A549 (cell line): ENCODE data around the gene FOXP1. TPM values are rescaled to one million over a fixed set of nuclear protein-coding genes. Genes with fewer than 3 reads are reported as not detected.

Source experiments
- ATAC-seq, 2 experiments: fragments of 200-7000 bp in 1 of 2; fragments of >200 bp in 1 of 2; cut with Nextera tagmentation in 1 of 2; cut with Tn5 transposase in 1 of 2; 3 replicates each; pipeline versions ENCODE4 v1.8.0 to v1.9.1; 2018 to 2020; ENCODE audit warnings: mild to moderate bottlenecking in 1 of 2, moderate library complexity in 1 of 2
- CTCF ChIA-PET: fragments of 300-600 bp; sonication (Branson Sonifier 250); formaldehyde crosslinking; extraction: SDS; loops from one replicate; lab custom pipeline; 2021; ENCODE audit warnings: antibody characterized with exemption, inconsistent platforms; lab: Yijun Ruan, JAX
- POLR2A ChIA-PET: fragments of 350-600 bp; formaldehyde crosslinking; extraction: SDS; loops from one replicate; lab custom pipeline; 2021; ENCODE audit warnings: antibody characterized with exemption, inconsistent platforms; lab: Yijun Ruan, JAX
- DNase-seq, 2 experiments: peaks; one replicate each; pipeline versions ENCODE4 v3.0.0 to v3.0.0-alpha.2; 2011 to 2016; ENCODE audit warnings: low read depth in 1 of 2, low spot score in 1 of 2
- FAIRE-seq: peaks from 2 replicates; lab custom pipeline; 2011; peaks lifted over from hg19 to GRCh38; lab: Jason Lieb, UNC
- H3K27ac ChIP-seq, 2 experiments: fragments of >200 bp; sonication (Bioruptor Twin); formaldehyde crosslinking; 3 replicates each; pipeline ENCODE4 v1.5.1; 2016 to 2017
- H3K4me1 ChIP-seq: fragments of >200 bp; sonication (Bioruptor Twin); formaldehyde crosslinking; 3 replicates; pipeline ENCODE4 v1.6.1; 2016
- H3K4me2 ChIP-seq: fragments of >200 bp; sonication (Bioruptor Twin); formaldehyde crosslinking; 3 replicates; pipeline ENCODE4 v1.6.1; 2016
- H3K4me3 ChIP-seq: fragments of >200 bp; sonication (Bioruptor Twin); formaldehyde crosslinking; 3 replicates; pipeline ENCODE4 v1.5.1; 2016
- H3K9me3 ChIP-seq: fragments of >200 bp; sonication (Bioruptor Twin); formaldehyde crosslinking; 3 replicates; pipeline ENCODE4 v1.6.1; 2016
- BHLHE40 ChIP-seq: IDR thresholded peaks from 2 replicates; pipeline ENCODE4 v1.6.1; 2012; ENCODE audit warnings: low read depth, low read length, inconsistent platforms
- CBX2 ChIP-seq: fragments of 200-600 bp; sonication (generic); IDR thresholded peaks from 2 replicates; pipeline ENCODE4 v1.6.1; 2016; ENCODE audit warnings: low read depth, mild to moderate bottlenecking, borderline replicate concordance
- CEBPB ChIP-seq, 2 experiments: fragments of >200 bp in 1 of 2; sonication (Bioruptor Twin) in 1 of 2; formaldehyde crosslinking in 1 of 2; IDR thresholded peaks; 2 replicates each; pipeline ENCODE4 v1.6.1; 2012 to 2016
- CHD2 ChIP-seq: fragments of 150-350 bp; IDR thresholded peaks from 2 replicates; pipeline ENCODE4 v1.6.1; 2014; ENCODE audit warnings: low read length; ENCODE audit not compliant: partially characterized antibody
- CHD4 ChIP-seq: fragments of 200-600 bp; sonication (generic); IDR thresholded peaks from 2 replicates; pipeline ENCODE4 v1.6.1; 2016; ENCODE audit warnings: antibody characterized with exemption, mild to moderate bottlenecking, borderline replicate concordance
- CTCF ChIP-seq: fragments of >200 bp; sonication (Bioruptor Twin); formaldehyde crosslinking; IDR thresholded peaks from 3 replicates; pipeline ENCODE4 v1.5.1; 2016
- EHF ChIP-seq: fragments of 250-450 bp; sonication (Bioruptor Pico); IDR thresholded peaks from 2 replicates; pipeline ENCODE4 v1.5.0; 2020; ENCODE audit warnings: mild to moderate bottlenecking
- FOXS1 ChIP-seq: fragments of 250-450 bp; sonication (Bioruptor Pico); IDR thresholded peaks from 2 replicates; pipeline ENCODE4 v1.5.0; 2020; ENCODE audit warnings: mild to moderate bottlenecking, moderate library complexity
- HDAC2 ChIP-seq: fragments of 200-600 bp; sonication (generic); IDR thresholded peaks from 2 replicates; pipeline ENCODE4 v1.6.1; 2016
- HEYL ChIP-seq: fragments of 250-450 bp; sonication (Bioruptor Pico); IDR thresholded peaks from 2 replicates; pipeline ENCODE4 v1.8.0; 2021; ENCODE audit warnings: mild to moderate bottlenecking, moderate library complexity
- HOXA7 ChIP-seq: fragments of 250-450 bp; sonication (Bioruptor Pico); IDR thresholded peaks from 2 replicates; pipeline ENCODE4 v1.5.0; 2020; ENCODE audit warnings: mild to moderate bottlenecking, moderate library complexity
- HOXB13 ChIP-seq: fragments of 250-450 bp; sonication (Bioruptor Pico); IDR thresholded peaks from 2 replicates; pipeline ENCODE4 v1.5.0; 2020; ENCODE audit warnings: low read depth, mild to moderate bottlenecking, moderate library complexity
- HOXB5 ChIP-seq: fragments of 250-450 bp; sonication (Bioruptor Pico); IDR thresholded peaks from 2 replicates; pipeline ENCODE4 v1.5.0; 2020; ENCODE audit warnings: mild to moderate bottlenecking, moderate library complexity
- JUNB ChIP-seq: fragments of >200 bp; sonication (Bioruptor Twin); formaldehyde crosslinking; IDR thresholded peaks from 2 replicates; pipeline ENCODE4 v1.6.1; 2016
- KDM1A ChIP-seq: fragments of 200-600 bp; sonication (generic); IDR thresholded peaks from 2 replicates; pipeline ENCODE4 v1.6.1; 2016; ENCODE audit warnings: low read depth, mild to moderate bottlenecking
- MAX ChIP-seq: IDR thresholded peaks from 2 replicates; pipeline ENCODE4 v1.6.1; 2012
- NFE2L2 ChIP-seq: fragments of 150-350 bp; conservative IDR thresholded peaks from 2 replicates; pipeline ENCODE4 v1.6.1; 2014; ENCODE audit warnings: low read length
- NPAS2 ChIP-seq: fragments of 250-450 bp; sonication (Bioruptor Pico); IDR thresholded peaks from 2 replicates; pipeline ENCODE4 v1.8.0; 2022; ENCODE audit warnings: mild to moderate bottlenecking, moderate library complexity, borderline replicate concordance
- POLR2A ChIP-seq: IDR thresholded peaks from 2 replicates; pipeline ENCODE4 v1.6.1; 2012; ENCODE audit warnings: mild to moderate bottlenecking, low read length
- RCOR1 ChIP-seq: fragments of 150-350 bp; IDR thresholded peaks from 2 replicates; pipeline ENCODE4 v1.6.1; 2014; ENCODE audit warnings: antibody characterized with exemption, low read length, low read depth
- TFCP2L1 ChIP-seq: fragments of 250-450 bp; sonication (Bioruptor Pico); IDR thresholded peaks from 2 replicates; pipeline ENCODE4 v1.5.0; 2021; ENCODE audit warnings: mild to moderate bottlenecking
- TP53 ChIP-seq: fragments of 250-450 bp; sonication (Bioruptor Pico); IDR thresholded peaks from 2 replicates; pipeline ENCODE4 v1.5.0; 2021; ENCODE audit warnings: mild to moderate bottlenecking, moderate library complexity
- ZFP36 ChIP-seq: fragments of 450-650 bp; IDR thresholded peaks from 2 replicates; pipeline ENCODE4 v1.6.1; 2014; ENCODE audit warnings: borderline replicate concordance; ENCODE audit not compliant: partially characterized antibody
- ZSCAN20 ChIP-seq: fragments of 250-450 bp; sonication (Bioruptor Pico); IDR thresholded peaks from 2 replicates; pipeline ENCODE4 v1.8.0; 2022; ENCODE audit warnings: mild to moderate bottlenecking, moderate library complexity
- WGBS: methylation state at CpG from one replicate; pipeline ENCODE4 v1.1.6; 2017; ENCODE audit errors: missing lambda C conversion rate; 5-methylcytosine and 5-hydroxymethylcytosine counted together
- polyA plus RNA-seq, 4 experiments: library from polyadenylated mRNA; depleted of rRNA in 3 of 4; stranded (reverse); fragments of >200 nt; fragmentation: RNase III in 1 of 4; extraction: RNeasy Plus Mini Kit Qiagen cat#74134 plus additional on column Dnase treatment in 1 of 4; gene quantifications; 2 replicates in 3 of 4; 3 replicates in 1 of 4; pipeline ENCODE4 v1.2.3, GENCODE V29; 2011 to 2017

Gene FOXP1
- polyA plus RNA-seq, 2 of the 4 experiments (the other 2 are of a cell fraction) = 12.8 to 13.9 TPM

- POLR2A ChIA-PET = no interaction called here
- Histone ChIP-seq H3K4me2 (no peak overlapping the region), H3K4me1 (peaks cover 21% of the 10 kb centered on the region), H3K9me3 (no peaks in the 10 kb centered on the region), H3K4me3 (no peak overlapping the region), H3K27ac (peak overlapping the region in 1 of 2 experiments; percentile 61; a peak in 2 of 6 replicates)
- FAIRE-seq (no peak), DNase-seq (no peak), ATAC-seq (peak; percentile 29 to 31; a peak in 2 of 6 replicates)
- CTCF ChIA-PET = no interaction called here
- TF ChIP-seq HOXB5 (CRISPR knock-in tag) (no peak), RCOR1 (no peak), HOXA7 (no peak), BHLHE40 (no peak), POLR2A (no peak), NFE2L2 (no peak), FOXS1 (no peak), HOXB13 (CRISPR knock-in tag) (no peak), MAX (no peak)
- WGBS = 79% methylated on average over 9 of the region's 9 CpGs
Measured at GRCh38 chr3:71144525-71145253, 438.8 kb downstream of the FOXP1 start.

- no peak for TF ChIP-seq JUNB
- TF ChIP-seq CEBPB (IDR thresholded peaks at IDR 0.05) = no peak
- TF ChIP-seq KDM1A = no peak
- TF ChIP-seq EHF (CRISPR knock-in tag) = no peak
- no peak for TF ChIP-seq CBX2
- TF ChIP-seq TP53 = no peak
- no peak for TF ChIP-seq ZSCAN20 (CRISPR knock-in tag)
- TF ChIP-seq TFCP2L1 (CRISPR knock-in tag) = no peak
- no peak for TF ChIP-seq HDAC2
- TF ChIP-seq NPAS2 = no peak
- no peak for TF ChIP-seq HEYL
- TF ChIP-seq CTCF = no peak
- TF ChIP-seq ZFP36 = no peak
- TF ChIP-seq CHD4 = no peak
- no peak for TF ChIP-seq CHD2
- Histone ChIP-seq H3K4me1 (peaks cover 21% of the 10 kb centered on the region), H3K9me3 (no peaks in the 10 kb centered on the region), H3K4me2 (no peak overlapping the region), H3K4me3 (no peak overlapping the region), H3K27ac (peak overlapping the region in 1 of 2 experiments; percentile 87; a peak in 3 of 6 replicates)
- ChIA-PET POLR2A (no interaction called here), CTCF (interaction anchor here (1.5 kb wide), 1 partner anchor 9 kb away, joined by 7 read pairs; no protein-coding TSS in a partner anchor)
- DNase-seq (no peak), FAIRE-seq (no peak), ATAC-seq (no peak)
- 96% methylated on average over 4 of the region's 4 CpGs for WGBS
Measured at GRCh38 chr3:71143493-71143892, 440.0 kb downstream of the FOXP1 start.
